Raji (cell line): Measurements from ENCODE around the gene PRKCQ.

Source experiments
- POLR2A ChIP-seq: IDR thresholded peaks from 2 replicates; pipeline ENCODE4 v1.6.1; 2011; ENCODE audit warnings: low read depth, low read length, control low read depth; ENCODE audit not compliant: insufficient read depth

PRKCQ gene

GRCh38 chr10:6579904-6580278, at the start of gene PRKCQ:
Gene PRKCQ (minus strand): TSS chr10:6580276. CDS start chr10:6515135, 65,141 bp downstream.
- TF ChIP-seq POLR2A: no peak

GRCh38 chr10:6625428-6625827, 45.4 kb upstream of the PRKCQ start:
- no peak for TF ChIP-seq POLR2A

- TF ChIP-seq POLR2A: no peak
Measured at GRCh38 chr10:6624392-6624791, 44.3 kb upstream of the PRKCQ start.

GRCh38 chr10:6622921-6623320, 42.8 kb upstream of the PRKCQ start:
- TF ChIP-seq POLR2A: no peak

- no peak for TF ChIP-seq POLR2A
Measured at GRCh38 chr10:6621536-6621935, 41.5 kb upstream of the PRKCQ start.

GRCh38 chr10:6619660-6620059, 39.6 kb upstream of the PRKCQ start:
- no peak for TF ChIP-seq POLR2A

- TF ChIP-seq POLR2A: no peak
Measured at GRCh38 chr10:6618340-6618739, 38.3 kb upstream of the PRKCQ start.

GRCh38 chr10:6617309-6618076, 37.4 kb upstream of the PRKCQ start:
- no peak for TF ChIP-seq POLR2A

- TF ChIP-seq POLR2A: no peak
Measured at GRCh38 chr10:6615971-6616370, 35.9 kb upstream of the PRKCQ start.

GRCh38 chr10:6612371-6612770, 32.3 kb upstream of the PRKCQ start:
- no peak for TF ChIP-seq POLR2A

- no peak for TF ChIP-seq POLR2A
Measured at GRCh38 chr10:6610647-6611046, 30.6 kb upstream of the PRKCQ start.

- no peak for TF ChIP-seq POLR2A
Measured at GRCh38 chr10:6609625-6610024, 29.5 kb upstream of the PRKCQ start.

- no peak for TF ChIP-seq POLR2A
Measured at GRCh38 chr10:6607778-6608177, 27.7 kb upstream of the PRKCQ start.

GRCh38 chr10:6607182-6607581, 27.1 kb upstream of the PRKCQ start:
- TF ChIP-seq POLR2A: no peak

GRCh38 chr10:6603142-6604125, 23.4 kb upstream of the PRKCQ start:
- no peak for TF ChIP-seq POLR2A

GRCh38 chr10:6602700-6603084, 22.6 kb upstream of the PRKCQ start:
- no peak for TF ChIP-seq POLR2A
